Choroid plexus epithelial cell (primary cell): ENCODE measurements around the gene EIF2AK2.

ENCODE experiments used
- DNase-seq: peaks from one replicate; pipeline ENCODE4 v3.0.0-alpha.2; 2010; ENCODE audit warnings: low read depth
- H3K4me3 ChIP-seq: 2 replicates; pipeline ENCODE4 v1.5.1; 2011; ENCODE audit warnings: low read depth, mild to moderate bottlenecking, control low read depth, low read length, moderate library complexity
- TF ChIP-seq, protein P1 (sequence below): conservative IDR thresholded peaks from 2 replicates; pipeline ENCODE4 v1.5.1; 2011; ENCODE audit warnings: low read depth, mild to moderate bottlenecking, control low read depth, inconsistent platforms, low read length, moderate library complexity

EIF2AK2 gene

DNA sequence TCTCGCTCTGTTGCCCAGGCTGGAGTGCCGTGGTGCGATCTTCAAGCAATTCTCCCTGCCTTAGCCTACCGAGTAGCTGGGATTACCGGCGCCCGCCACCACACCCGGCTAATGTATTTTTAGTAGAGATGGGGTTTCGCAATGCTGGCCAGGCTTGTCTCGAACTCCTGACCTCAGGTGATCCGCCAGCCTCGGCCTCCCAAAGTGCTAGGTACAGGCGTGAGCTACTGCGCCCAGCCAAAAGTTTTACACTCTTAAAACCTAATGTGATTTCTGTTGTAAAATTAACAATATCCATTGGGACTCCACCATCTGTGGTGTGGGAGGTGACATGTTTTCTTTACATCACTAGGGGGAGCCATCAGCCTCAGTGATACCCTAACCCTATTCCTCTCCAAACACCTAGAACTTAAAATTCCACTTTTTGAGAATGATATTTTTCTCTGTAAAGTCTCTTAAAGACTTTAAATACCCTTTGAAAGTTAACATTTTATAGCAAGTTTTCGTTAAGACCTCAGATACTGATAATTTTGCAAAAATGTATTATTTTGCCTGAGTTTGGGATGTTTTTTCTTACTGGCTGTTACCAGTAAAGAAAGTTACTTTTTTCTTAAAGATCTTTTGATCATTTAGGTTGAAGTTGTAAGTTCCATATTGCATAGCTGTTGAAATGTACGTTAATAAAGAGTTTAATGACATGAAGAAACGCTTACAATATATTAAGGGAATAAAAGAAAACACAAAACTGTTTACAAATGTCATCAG, 11.6 kb upstream of the EIF2AK2 start:
- DNase-seq, result peak; percentile 80
- no peak overlapping the region for H3K4me3 ChIP-seq
- TF ChIP-seq, protein P1, sequence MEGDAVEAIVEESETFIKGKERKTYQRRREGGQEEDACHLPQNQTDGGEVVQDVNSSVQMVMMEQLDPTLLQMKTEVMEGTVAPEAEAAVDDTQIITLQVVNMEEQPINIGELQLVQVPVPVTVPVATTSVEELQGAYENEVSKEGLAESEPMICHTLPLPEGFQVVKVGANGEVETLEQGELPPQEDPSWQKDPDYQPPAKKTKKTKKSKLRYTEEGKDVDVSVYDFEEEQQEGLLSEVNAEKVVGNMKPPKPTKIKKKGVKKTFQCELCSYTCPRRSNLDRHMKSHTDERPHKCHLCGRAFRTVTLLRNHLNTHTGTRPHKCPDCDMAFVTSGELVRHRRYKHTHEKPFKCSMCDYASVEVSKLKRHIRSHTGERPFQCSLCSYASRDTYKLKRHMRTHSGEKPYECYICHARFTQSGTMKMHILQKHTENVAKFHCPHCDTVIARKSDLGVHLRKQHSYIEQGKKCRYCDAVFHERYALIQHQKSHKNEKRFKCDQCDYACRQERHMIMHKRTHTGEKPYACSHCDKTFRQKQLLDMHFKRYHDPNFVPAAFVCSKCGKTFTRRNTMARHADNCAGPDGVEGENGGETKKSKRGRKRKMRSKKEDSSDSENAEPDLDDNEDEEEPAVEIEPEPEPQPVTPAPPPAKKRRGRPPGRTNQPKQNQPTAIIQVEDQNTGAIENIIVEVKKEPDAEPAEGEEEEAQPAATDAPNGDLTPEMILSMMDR, result peak; percentile 76

DNA sequence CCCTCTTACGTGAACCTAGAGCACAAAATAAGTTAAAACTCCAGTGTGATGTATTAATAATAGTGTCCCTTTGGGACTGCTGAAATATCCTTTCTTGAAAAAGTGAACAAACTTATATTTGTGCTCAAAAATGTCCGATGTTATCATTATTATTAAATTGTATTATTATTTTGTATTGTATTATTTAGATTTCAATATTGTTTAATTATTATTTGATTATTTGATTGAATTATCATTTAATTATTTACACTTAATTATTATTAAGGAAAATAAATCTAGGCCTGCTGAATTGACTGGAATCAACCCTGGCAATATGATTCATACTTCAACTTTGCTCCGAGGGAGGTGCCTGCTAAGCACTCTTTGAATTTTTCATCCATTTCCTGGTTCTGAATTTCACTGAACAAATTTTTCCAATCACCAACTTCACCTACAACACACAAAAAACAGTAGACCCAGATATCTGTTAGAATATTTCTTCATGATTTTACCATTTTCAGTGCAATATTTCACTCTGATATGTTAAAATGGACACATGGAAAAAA, 10.9 kb upstream of the EIF2AK2 start:
- H3K4me3 ChIP-seq, result no peak overlapping the region
- TF ChIP-seq, protein P1, result no peak
- DNase-seq, result peak; percentile 62

DNA sequence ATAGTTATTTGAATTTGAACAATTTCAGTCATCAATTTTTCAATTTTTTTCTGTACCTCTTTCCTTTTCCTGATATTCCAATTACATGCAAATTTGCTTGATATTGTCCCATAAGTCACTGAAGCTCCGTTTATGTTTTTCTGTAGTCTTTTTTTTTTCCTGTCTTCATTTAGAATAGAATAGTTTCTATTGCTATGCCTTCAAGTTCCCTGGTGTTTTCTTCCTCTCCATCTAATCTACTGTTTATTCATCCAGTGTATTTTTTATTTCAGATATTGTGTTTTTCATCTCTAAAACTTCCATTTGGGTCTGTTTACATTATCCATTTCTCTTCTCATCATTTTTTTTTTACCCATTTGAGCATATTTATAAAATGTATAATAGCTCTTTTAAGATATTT, 8.0 kb upstream of the EIF2AK2 start:
- TF ChIP-seq, protein P1, result no peak
- no peak overlapping the region for H3K4me3 ChIP-seq
- no peak for DNase-seq

- peak; percentile 68 for DNase-seq
- peak overlapping the region; percentile 86 for H3K4me3 ChIP-seq
- TF ChIP-seq, protein P1, result no peak
These were observed 516 bp downstream of the EIF2AK2 start for GRCh38 chr2:37156071-37156856.

DNA sequence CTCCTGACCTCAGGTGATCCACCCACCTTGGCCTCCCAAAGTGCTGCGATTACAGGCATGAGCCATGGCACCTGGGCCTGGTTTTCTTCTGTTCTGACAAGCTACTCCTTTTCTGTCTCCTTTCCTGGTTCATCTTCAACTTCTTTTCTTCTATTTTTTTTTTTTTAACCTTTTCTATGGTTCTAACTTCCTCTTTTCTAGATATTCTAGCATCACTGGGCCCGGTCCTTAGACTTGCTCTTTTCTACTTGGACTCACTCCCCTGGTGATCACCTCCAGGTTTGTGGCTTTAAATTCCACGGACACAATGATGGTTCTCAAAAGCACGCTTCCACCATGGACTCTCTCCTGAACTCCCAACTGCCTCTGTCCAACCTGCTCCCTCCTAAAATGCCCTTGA, 2.0 kb downstream of the EIF2AK2 start:
- DNase-seq, result no peak
- H3K4me3 ChIP-seq, result no peak overlapping the region
- TF ChIP-seq, protein P1, result no peak

DNA sequence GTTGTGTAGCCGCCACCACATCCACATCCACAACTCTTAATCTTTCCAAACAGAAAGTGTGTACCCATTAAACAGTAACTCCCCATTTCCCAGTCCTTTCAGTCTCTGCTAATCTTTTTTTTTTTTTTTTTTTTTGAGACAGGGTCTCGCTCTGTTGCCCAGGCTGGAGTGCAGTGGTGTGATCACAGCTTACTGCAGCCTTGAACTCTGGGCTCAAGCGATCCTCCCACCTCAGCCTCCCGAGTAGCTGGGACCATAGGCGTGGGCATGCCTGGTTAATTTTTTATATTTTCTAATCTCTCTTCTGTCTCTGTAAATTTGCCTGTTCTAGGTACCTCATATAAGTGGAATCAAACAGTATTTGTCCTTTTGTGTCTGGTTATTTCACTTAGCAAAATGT, 3.6 kb downstream of the EIF2AK2 start:
- TF ChIP-seq, protein P1, result no peak
- no peak overlapping the region for H3K4me3 ChIP-seq
- no peak for DNase-seq
